UCSD-AML1 (cell line): Measurements from ENCODE around the gene PRODH2.

Experiments
- DNase-seq: peaks from one replicate; lab custom pipeline; 2025; ENCODE audit not compliant: unreplicated experiment; lab: John Stamatoyannopoulos, UW

Gene PRODH2

DNA sequence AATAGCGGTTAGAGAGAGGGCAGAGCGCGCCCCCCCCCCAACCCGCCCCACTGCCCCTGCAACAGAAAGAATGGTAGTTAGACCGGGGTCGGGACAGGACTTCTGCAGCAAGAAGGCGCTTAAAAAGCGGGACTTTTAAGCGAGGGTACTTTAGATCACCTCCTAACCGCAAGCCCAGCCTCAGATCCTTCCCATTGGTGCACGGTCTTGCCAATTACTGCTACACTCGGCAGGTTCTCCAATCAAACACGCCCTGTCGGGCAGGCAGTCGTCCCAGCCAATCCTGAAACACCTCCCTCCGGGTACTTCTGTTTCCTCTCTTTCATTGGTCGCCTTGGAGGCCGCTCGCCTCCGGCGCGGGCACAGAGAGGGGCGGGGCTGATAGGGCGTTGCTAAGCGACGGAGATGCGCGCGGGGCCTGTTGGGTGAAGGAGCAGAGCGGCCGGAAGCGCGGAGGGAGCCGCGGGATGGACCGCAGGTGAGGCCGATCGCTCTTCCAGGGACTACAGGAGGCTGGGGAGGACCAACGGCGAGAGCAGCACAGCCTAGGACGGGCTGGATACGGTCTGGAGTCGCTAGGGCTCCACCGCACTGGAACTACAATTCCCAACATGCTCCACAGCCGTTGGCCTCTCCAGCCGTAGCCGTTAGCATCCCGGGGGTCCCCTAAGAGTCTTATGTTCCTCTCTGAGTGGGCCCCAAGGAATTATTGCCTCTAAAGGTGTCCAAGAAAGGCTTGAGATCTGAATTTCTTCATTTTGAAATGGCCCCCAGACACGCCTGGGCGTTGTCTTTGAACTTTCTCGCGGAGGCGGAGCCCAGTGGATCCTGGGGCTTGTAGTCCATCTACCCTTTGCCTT, 54.7 kb downstream of the PRODH2 start, which contains the start of gene PROSER3:
Gene PROSER3, plus strand, starts transcription at position 428 of the 860 bp plus-strand sequence. Its CDS starts 40 bp downstream, at position 468.
- DNase-seq: peak; percentile 97

DNA sequence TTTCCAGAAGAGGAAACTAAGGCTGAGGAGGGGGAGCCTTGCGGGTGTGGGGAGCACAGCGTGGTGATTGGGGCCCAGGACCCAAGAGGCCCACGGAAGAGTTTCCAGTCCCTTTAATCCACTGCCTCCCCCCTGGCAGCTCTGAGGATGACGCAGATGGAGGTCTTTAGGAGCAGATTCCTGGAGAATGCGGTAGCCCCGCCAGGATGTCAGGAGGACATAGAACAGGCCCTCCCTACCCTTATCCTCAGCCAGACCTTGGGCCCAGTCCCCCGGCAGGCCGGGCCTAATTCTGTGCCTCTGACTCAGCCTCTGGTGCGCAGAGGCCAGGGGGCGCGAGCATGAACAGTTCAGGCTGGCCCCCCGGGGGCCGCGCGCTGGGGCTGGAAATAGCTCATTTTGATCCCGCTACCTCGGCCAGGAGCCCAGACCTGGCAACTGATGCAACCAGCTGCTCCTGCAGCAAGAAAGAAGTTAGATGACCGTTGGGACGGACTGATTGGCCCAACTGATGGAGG, 55.4 kb downstream of the PRODH2 start:
- DNase-seq: no peak

DNA sequence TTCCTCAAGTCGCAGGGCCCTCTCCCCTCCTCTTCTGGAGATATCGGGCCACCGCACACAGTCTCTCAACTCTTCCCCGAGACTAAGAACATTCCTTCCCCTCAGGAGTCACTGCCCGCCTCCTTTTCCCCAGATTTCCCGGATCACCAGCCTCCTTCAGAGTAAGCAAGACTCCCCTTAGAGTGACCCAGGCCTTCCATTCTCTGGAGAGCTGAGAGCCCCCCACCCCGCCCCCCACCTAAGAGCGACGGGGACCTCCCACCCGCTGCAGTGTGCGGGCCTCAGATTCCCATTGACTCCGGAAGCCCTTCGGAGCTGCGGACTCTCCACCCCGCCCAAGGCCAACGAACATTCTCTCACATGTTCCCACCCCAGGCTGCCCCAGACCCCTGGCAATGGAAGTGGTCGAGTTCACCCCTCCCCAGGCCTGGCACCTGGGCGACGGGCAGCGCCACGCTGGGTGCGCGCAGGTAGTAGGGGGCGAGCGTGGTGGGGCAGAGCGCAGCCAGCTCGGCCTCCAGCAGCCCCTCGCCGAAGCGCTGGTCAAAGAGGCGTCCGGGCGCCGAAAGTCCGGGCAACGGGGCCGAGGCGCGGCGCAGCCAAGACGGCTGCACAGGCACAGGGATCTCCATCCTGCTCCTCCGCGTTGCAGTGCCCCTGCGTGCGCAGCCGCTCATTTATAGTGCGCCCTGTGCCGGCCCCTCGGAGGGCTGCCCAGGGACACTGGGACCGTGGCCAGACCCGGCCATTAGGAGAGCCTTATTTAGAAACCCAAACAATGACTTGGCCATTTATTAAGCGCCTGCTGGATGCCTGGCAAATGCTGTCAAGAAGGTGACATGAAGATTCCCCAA, 56.0 kb downstream of the PRODH2 start, which contains the start of gene HSPB6:
Gene HSPB6, minus strand, starts transcription at position 653 of the 854 bp plus-strand sequence. Its CDS starts 21 bp downstream, at position 632.
- no peak for DNase-seq

DNA sequence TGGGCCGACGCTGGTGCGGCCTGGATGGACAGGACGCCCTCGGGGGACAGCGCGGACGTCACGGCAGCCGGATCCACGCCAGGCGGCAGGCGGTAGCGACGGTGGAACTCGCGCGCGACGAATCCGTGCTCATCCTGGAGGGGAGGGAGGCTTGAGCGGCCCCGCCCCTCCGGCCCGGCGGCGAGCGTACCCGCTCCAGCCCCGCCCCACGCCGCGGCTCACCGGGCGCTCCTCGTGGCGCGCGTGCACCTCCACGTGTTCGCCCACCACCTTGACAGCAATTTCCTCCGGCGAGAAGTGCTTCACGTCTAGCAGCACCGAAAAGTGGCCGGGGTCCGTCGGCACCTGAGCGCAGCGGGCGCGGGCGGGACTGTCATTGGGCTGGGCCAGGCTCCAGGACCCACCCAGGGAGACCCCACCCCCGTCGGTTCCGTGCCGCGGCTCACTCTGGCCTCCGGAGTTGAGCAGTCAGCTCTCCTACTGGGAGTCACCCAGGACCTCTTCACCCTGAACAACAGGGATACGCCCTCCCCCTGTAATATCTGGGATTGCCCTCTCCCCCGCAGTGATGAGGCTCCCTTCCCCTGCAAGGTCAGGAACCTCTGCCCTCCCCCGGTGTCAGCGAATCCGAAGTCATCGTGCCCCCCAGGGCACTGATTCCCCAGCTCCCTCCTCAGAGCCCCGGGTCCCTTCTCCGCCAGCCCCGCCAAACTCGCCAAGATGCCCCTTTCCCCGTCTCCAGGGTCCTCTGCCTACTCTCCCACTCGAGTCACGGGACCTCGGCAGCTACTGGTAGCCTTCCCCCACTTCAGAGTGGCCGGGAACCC, 56.9 kb downstream of the PRODH2 start:
- no peak for DNase-seq

DNA sequence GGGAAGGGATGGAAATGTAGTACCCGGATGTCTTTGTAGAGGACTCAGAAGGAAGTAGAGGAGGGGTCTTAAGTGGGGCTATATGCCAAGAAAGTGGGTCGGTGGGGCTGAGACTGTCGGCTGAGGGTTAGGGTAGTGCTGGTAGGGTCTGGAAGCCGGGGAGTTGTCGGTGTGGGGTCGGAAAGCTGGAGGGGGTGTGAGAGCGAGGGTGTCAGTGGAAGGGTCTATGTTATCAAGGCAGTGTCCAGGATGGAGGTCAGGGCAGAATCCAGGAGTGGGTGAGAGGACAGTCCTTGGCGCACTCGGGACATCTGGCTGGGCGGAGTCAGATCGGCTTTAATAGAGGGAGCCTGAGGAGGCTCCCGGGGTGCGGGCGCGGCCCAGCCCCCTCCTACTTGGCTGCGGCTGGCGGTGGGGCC, 57.5 kb downstream of the PRODH2 start:
- no peak for DNase-seq

DNA sequence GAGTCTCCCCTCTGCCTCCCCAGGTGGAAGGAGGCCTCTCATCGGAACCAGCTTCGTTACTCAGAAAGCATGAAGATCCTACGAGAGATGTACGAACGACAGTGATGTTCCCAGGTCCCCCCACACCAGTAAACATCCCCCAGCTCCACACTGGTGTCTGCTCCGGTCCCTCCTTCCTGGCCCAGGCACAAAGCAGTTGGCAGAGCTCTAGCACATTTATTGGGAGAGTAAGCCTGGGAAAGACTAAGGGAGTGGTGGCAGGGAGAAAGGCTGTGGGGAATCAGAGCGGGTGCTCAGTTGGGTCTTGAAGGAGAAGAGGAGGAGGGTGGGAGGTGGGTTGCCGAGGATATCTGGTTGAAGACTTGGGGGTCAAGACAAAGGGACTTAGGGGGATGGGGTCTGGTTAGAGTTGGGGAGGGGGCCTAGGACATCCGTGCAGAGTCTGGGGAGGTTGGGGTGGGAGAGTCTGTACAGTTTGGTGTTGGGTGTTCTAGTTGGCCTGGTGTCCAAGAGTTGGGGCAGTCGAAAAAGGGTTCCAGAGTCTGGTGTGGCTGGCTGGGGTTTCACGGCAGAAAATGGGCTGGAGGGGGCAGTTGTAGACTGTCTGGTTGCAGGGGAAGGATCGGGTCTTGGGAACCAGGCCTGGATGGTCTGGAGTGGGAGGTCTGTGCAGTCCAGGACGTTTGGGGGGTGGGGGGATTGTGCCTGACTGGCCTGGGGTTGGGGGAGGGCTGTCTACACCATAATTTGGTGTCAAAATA, 58.1 kb downstream of the PRODH2 start:
- no peak for DNase-seq

DNA sequence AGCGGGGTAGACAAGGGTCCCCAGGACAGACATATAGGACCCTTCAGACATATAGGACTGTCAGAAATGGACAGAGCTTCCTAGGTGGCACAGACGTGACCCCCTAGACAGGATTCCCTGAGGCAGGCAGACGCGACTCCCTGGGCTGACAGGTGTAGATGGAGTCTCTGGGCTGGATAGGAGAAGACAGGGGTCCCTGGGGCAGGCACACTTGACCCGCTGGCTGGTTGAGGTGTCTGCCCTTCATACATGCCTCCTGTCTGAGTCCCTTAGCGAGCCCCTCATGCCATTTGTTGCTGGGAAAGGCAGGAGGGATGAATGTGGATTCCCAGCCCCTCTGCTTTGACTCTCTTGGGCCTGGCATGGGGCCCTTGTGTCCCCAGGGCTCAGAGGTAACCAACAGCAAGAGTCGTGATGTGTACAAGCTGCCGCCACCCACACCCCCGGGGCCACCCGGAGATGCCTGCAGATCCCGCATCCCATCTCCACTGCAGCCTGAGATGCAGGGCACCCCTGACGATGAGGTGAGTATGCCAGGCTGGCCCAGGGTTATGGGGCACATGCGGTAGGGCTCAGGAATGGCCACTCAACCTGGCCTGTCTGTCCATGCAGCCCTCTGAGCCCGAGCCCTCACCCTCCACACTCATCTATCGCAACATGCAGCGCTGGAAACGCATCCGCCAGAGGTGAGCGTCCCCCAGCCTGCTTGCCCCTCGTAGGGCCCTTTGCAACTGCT, 58.8 kb downstream of the PRODH2 start:
- DNase-seq: no peak

DNA sequence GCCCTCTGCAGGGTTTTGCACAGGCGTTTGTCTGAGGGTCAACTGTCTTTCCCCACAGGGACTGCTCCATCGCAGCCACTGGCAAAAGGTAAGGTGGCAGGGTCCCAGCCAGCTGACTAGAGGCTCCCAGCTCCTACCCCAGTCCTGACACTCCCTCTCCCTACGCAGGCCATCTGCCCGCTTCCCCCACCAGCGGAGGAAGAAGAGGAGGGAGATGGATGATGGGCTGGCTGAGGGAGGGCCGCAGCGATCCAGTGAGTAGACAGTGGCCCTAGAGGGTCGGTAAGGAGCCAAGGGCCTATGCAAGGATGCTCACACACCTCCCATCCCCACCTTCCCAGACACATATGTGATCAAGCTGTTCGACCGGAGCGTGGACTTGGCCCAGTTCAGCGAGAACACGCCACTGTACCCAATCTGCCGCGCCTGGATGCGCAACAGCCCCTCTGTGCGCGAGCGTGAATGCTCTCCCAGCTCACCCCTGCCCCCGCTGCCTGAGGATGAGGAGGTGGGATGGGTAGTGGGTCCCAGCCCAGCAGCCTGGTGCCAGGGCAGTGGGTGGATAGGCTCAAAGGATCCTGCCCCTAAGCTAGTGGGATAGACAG, 59.8 kb downstream of the PRODH2 start:
- DNase-seq: no peak

DNA sequence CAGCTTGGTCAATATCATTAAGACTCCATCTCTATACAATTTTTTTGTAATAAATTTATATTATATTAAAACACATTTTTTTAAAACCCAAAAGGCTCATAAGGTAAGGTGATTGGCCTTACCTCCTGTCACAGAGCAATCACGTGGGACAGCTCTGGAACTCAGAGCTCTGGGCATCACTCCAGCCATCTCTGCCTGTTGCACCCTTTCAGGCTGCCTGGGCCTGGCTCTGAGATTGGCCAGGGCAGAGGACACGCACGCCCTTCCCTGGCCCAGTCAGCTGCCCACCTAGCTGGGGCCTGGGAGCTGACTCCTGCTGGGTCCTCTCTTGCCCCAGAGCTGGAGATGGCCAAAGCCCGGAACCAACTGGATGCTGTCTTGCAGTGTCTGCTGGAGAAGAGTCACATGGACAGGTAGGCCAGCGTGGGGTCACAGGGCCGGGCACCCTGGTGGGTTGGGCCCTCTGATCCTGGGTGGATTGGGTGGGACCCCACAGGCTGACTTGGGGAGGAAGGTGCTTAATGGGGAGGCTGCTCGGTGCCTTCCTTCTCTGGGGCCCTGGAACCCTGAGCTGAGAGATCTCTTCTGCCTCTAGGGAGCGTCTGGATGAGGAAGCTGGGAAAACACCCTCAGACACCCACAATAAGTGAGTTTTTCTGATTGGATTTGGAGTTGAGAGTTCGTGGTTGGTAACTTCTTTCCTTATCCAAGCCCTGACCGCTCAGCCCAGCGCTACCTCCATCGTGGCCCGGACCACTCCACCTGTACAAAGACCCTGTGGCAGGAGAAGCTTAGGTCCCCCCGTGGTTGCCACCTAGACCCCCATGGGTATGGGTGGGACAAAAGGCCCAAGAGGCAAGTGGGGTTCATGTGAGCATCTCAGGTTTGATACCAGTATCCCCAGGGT, 60.6 kb downstream of the PRODH2 start:
- DNase-seq: no peak

DNA sequence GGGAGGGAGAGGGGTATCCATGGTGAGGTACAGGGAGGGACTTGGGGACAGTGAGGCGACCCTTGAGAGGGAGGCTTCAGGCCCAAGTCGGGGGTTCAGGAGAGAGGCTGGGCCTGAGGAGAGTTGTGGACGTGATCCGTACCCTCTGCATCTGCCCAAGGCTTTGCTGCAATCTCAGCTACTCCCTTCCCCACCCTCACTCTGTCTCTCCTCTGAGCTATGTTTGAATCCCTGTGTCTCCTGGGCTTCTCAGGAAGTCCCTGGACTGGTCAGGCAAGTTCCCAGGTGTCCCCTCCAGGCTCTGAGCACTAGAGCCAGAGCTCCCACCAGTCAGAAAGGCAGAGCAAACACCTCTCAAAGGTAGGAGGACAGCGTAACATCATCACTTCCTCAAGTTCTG, 62.5 kb downstream of the PRODH2 start:
- DNase-seq: no peak
